CD4-positive, alpha-beta memory T cell (primary cell): Measurements from ENCODE around the gene NPTX1. TPM values are rescaled to one million over a fixed set of nuclear protein-coding genes. Genes with fewer than 3 reads are reported as not detected.
A peak's percentile ranks its signal among the peaks of the same experiment; 100 is the strongest.

Experiments
- CTCF ChIA-PET: fragments of 350-600 bp; sonication (Branson Sonifier 250); formaldehyde crosslinking; loops from one replicate; lab custom pipeline; 2021; ENCODE audit warnings: inconsistent platforms; ENCODE audit not compliant: partially characterized antibody; lab: Charles Lee
- POLR2A ChIA-PET: fragments of 350-600 bp; sonication (Branson Sonifier 250); formaldehyde crosslinking; loops from one replicate; lab custom pipeline; 2021; ENCODE audit not compliant: partially characterized antibody; lab: Charles Lee
- DNase-seq, 5 donors: peaks; one replicate each; pipeline versions ENCODE4 v3.0.0 to v3.0.0-alpha.2; 2020 to 2022; ENCODE audit warnings: mixed read lengths in 1 of 5
- H3K27ac ChIP-seq: one replicate; pipeline ENCODE4 v1.7.0; 2013; ENCODE audit warnings: low read depth, low read length
- H3K27me3 ChIP-seq: 2 replicates; pipeline ENCODE4 v1.7.0; 2013; ENCODE audit warnings: mild to moderate bottlenecking, low read length, moderate library complexity; ENCODE audit not compliant: insufficient read depth
- H3K36me3 ChIP-seq: 2 replicates; pipeline ENCODE4 v1.7.0; 2013; ENCODE audit warnings: mild to moderate bottlenecking, low read length, moderate library complexity; ENCODE audit not compliant: insufficient read depth
- H3K4me1 ChIP-seq: 2 replicates; pipeline ENCODE4 v1.7.0; 2013; ENCODE audit warnings: mild to moderate bottlenecking, low read length, moderate library complexity; ENCODE audit not compliant: insufficient read depth
- H3K4me3 ChIP-seq, 2 donors: one replicate each; pipeline ENCODE4 v1.7.0; 2013; ENCODE audit warnings: low read length in 2 of 2, mild to moderate bottlenecking in 1 of 2
- H3K9me3 ChIP-seq, 2 donors: one replicate each; pipeline ENCODE4 v1.7.0; 2013; ENCODE audit warnings: low read length in 2 of 2, control low read depth in 1 of 2; ENCODE audit not compliant: control insufficient read depth in 1 of 2
- H3K27ac Mint-ChIP-seq, 7 donors: one replicate each; pipeline ENCODE4 v1.8.0; 2020 to 2021; ENCODE audit warnings: mixed read lengths in 7 of 7, mild to moderate bottlenecking in 6 of 7, inconsistent platforms in 3 of 7, moderate library complexity in 3 of 7
- H3K27me3 Mint-ChIP-seq, 2 donors: one replicate each; pipeline ENCODE4 v1.8.0; 2020 to 2021; ENCODE audit warnings: mixed read lengths in 2 of 2
- H3K36me3 Mint-ChIP-seq, 2 donors: one replicate each; pipeline ENCODE4 v1.8.0; 2020 to 2021; ENCODE audit warnings: mixed read lengths in 2 of 2, inconsistent platforms in 1 of 2, mild to moderate bottlenecking in 1 of 2
- H3K4me1 Mint-ChIP-seq, 4 donors: one replicate each; pipeline ENCODE4 v1.8.0; 2020 to 2021; ENCODE audit warnings: mixed read lengths in 4 of 4, mild to moderate bottlenecking in 1 of 4
- H3K4me3 Mint-ChIP-seq, 8 donors: one replicate each; pipeline ENCODE4 v1.8.0; 2020 to 2021; ENCODE audit warnings: mixed read lengths in 8 of 8, mild to moderate bottlenecking in 7 of 8, moderate library complexity in 6 of 8, inconsistent platforms in 3 of 8
- H3K9me3 Mint-ChIP-seq, 8 donors: one replicate each; pipeline ENCODE4 v1.8.0; 2020 to 2021; ENCODE audit warnings: mixed read lengths in 8 of 8, mild to moderate bottlenecking in 5 of 8, inconsistent platforms in 3 of 8, moderate library complexity in 1 of 8
- intact Hi-C: fragments of 100-400 bp; cut with micrococcal nuclease; formaldehyde crosslinking; loops from one replicate; pipeline ENCODE4 v1.15.1; 2023
- polyA plus RNA-seq, 2 donors: library from polyadenylated mRNA; unstranded; fragments of 300-500 nt; fragmentation: Illumina TruSeq; gene quantifications; one replicate each; pipeline ENCODE4 v1.2.3, GENCODE V29; 2021
- total RNA-seq, 2 experiments: library from RNA; stranded (reverse); gene quantifications; one replicate each; pipeline ENCODE4 v1.2.3, GENCODE V29; 2021

Gene NPTX1
- total and polyA plus RNA-seq, 4 experiments from 2014 or later, result 0.38 TPM; not detected in 3

GRCh38 chr17:80482058-80482318 is 5.6 kb upstream of the NPTX1 start:
- H3K4me3 Mint-ChIP-seq, result no peak overlapping the region
- Histone ChIP-seq H3K9me3 (no peaks in the 10 kb centered on the region), H3K27me3 (peaks cover 12% of the 10 kb centered on the region), H3K27ac (no peak overlapping the region), H3K36me3 (no peaks in the 10 kb centered on the region), H3K4me3 (no peak overlapping the region), H3K4me1 (peaks cover 16% of the 10 kb centered on the region)
- H3K9me3 Mint-ChIP-seq, result no peaks in the 10 kb centered on the region
- DNase-seq, result no peak
- ChIA-PET POLR2A (no interaction called here), CTCF (no interaction called here)
- peaks cover 41 to 44% of the 10 kb centered on the region in 2 donors for H3K27me3 Mint-ChIP-seq
- no peaks in the 10 kb centered on the region for H3K36me3 Mint-ChIP-seq
- no peak overlapping the region for H3K27ac Mint-ChIP-seq
- intact Hi-C loops, result no loop called here
- peaks cover 0 to 6% (median 3%) of the 10 kb centered on the region in 4 donors for H3K4me1 Mint-ChIP-seq

GRCh38 chr17:80481284-80482057 is 5.1 kb upstream of the NPTX1 start:
- Mint-ChIP-seq H3K4me3 (peak overlapping the region in 1 of 8 donors; percentile 54), H3K4me1 (peaks cover 0 to 6% (median 3%) of the 10 kb centered on the region in 4 donors), H3K36me3 (no peaks in the 10 kb centered on the region), H3K9me3 (no peaks in the 10 kb centered on the region), H3K27ac (no peak overlapping the region), H3K27me3 (peaks cover 41 to 44% of the 10 kb centered on the region in 2 donors)
- peaks cover 12% of the 10 kb centered on the region for H3K27me3 ChIP-seq
- CTCF ChIA-PET, result no interaction called here
- intact Hi-C loops, result no loop called here
- no peaks in the 10 kb centered on the region for H3K9me3 ChIP-seq
- POLR2A ChIA-PET, result no interaction called here
- no peak overlapping the region for H3K4me3 ChIP-seq
- DNase-seq, result no peak
- H3K4me1 ChIP-seq, result peaks cover 21% of the 10 kb centered on the region
- H3K27ac ChIP-seq, result no peak overlapping the region
- no peaks in the 10 kb centered on the region for H3K36me3 ChIP-seq

GRCh38 chr17:80480248-80480647 is 3.8 kb upstream of the NPTX1 start:
- Mint-ChIP-seq H3K4me1 (peaks cover 2 to 10% (median 7%) of the 10 kb centered on the region in 4 donors), H3K27ac (no peak overlapping the region), H3K27me3 (peaks cover 40% of the 10 kb centered on the region in 2 donors)

GRCh38 chr17:80479246-80479566 is 2.8 kb upstream of the NPTX1 start:
- Histone ChIP-seq H3K4me1 (peaks cover 37% of the 10 kb centered on the region), H3K27ac (no peak overlapping the region), H3K27me3 (peaks cover 12% of the 10 kb centered on the region), H3K4me3 (no peak overlapping the region), H3K36me3 (no peaks in the 10 kb centered on the region), H3K9me3 (no peaks in the 10 kb centered on the region)
- DNase-seq, result peak in 1 of 5 donors; percentile 14
- POLR2A ChIA-PET, result no interaction called here
- Mint-ChIP-seq H3K9me3 (no peaks in the 10 kb centered on the region), H3K36me3 (no peaks in the 10 kb centered on the region), H3K4me3 (peak overlapping the region in 7 of 8 donors; percentile 42 to 83 (median 63)), H3K4me1 (peaks cover 9 to 20% (median 16%) of the 10 kb centered on the region in 4 donors), H3K27ac (no peak overlapping the region), H3K27me3 (peaks cover 48% of the 10 kb centered on the region in 2 donors)
- CTCF ChIA-PET, result no interaction called here
- intact Hi-C loops, result no loop called here

More at GRCh38 chr17:80480248-80480647, 3.8 kb upstream of the NPTX1 start:
- Mint-ChIP-seq H3K9me3 (no peaks in the 10 kb centered on the region), H3K4me3 (no peak overlapping the region), H3K36me3 (no peaks in the 10 kb centered on the region)
- DNase-seq, result no peak
- no peak overlapping the region for H3K4me3 ChIP-seq
- H3K27ac ChIP-seq, result no peak overlapping the region
- intact Hi-C loops, result no loop called here
- ChIA-PET POLR2A (no interaction called here), CTCF (no interaction called here)
- H3K4me1 ChIP-seq, result peaks cover 27% of the 10 kb centered on the region
- no peaks in the 10 kb centered on the region for H3K9me3 ChIP-seq
- no peaks in the 10 kb centered on the region for H3K36me3 ChIP-seq
- peaks cover 12% of the 10 kb centered on the region for H3K27me3 ChIP-seq

GRCh38 chr17:80478487-80479245 is 2.3 kb upstream of the NPTX1 start:
- H3K9me3 ChIP-seq, result no peaks in the 10 kb centered on the region
- H3K36me3 Mint-ChIP-seq, result no peaks in the 10 kb centered on the region
- peaks cover 37% of the 10 kb centered on the region for H3K4me1 ChIP-seq
- no peak overlapping the region for H3K27ac ChIP-seq
- POLR2A ChIA-PET, result no interaction called here
- H3K27ac Mint-ChIP-seq, result no peak overlapping the region
- peaks cover 12% of the 10 kb centered on the region for H3K27me3 ChIP-seq
- H3K36me3 ChIP-seq, result no peaks in the 10 kb centered on the region
- no peak overlapping the region for H3K4me3 ChIP-seq
- CTCF ChIA-PET, result no interaction called here
- peak overlapping the region in 7 of 8 donors; percentile 4 to 83 (median 63) for H3K4me3 Mint-ChIP-seq
- H3K9me3 Mint-ChIP-seq, result no peaks in the 10 kb centered on the region
- peaks cover 47 to 48% of the 10 kb centered on the region in 2 donors for H3K27me3 Mint-ChIP-seq
- DNase-seq, result peak in 1 of 5 donors; percentile 5
- H3K4me1 Mint-ChIP-seq, result peaks cover 9 to 21% (median 17%) of the 10 kb centered on the region in 4 donors
- intact Hi-C loops, result no loop called here

- H3K36me3 Mint-ChIP-seq, result no peaks in the 10 kb centered on the region
- peaks cover 37% of the 10 kb centered on the region for H3K4me1 ChIP-seq
- H3K9me3 ChIP-seq, result no peaks in the 10 kb centered on the region
- peaks cover 9 to 21% (median 17%) of the 10 kb centered on the region in 4 donors for H3K4me1 Mint-ChIP-seq
- POLR2A ChIA-PET, result interaction anchor here (0.7 kb wide), 1 partner anchor 23 kb away, joined by 3 read pairs; no protein-coding TSS in a partner anchor
- H3K9me3 Mint-ChIP-seq, result no peaks in the 10 kb centered on the region
- no peak overlapping the region for H3K4me3 ChIP-seq
- H3K27me3 Mint-ChIP-seq, result peaks cover 41 to 46% of the 10 kb centered on the region in 2 donors
- intact Hi-C loops, result no loop called here
- H3K27me3 ChIP-seq, result peaks cover 12% of the 10 kb centered on the region
- no peak overlapping the region for H3K27ac ChIP-seq
- H3K4me3 Mint-ChIP-seq, result no peak overlapping the region
- peak in 2 of 5 donors; percentile 28 to 31 for DNase-seq
- no peak overlapping the region for H3K27ac Mint-ChIP-seq
- CTCF ChIA-PET, result no interaction called here
- no peaks in the 10 kb centered on the region for H3K36me3 ChIP-seq
Observed at GRCh38 chr17:80477647-80478478, 1.5 kb upstream of the NPTX1 start.
